DOHH2 (cell line): ENCODE data around the gene LY6G5B.

ENCODE experiments used
- H3F3A ChIP-seq: fragments of 200-600 bp; sonication (generic), shearing (Covaris generic); 2 replicates; pipeline ENCODE4 v1.6.0; 2016; ENCODE audit warnings: antibody characterized with exemption, mild to moderate bottlenecking; ENCODE audit not compliant: control insufficient read depth, insufficient read depth
- H3K27ac ChIP-seq: fragments of 200-600 bp; sonication (generic); 2 replicates; pipeline ENCODE4 v1.5.1; 2014; ENCODE audit warnings: low read depth, mild to moderate bottlenecking, low read length, moderate library complexity
- H3K27me3 ChIP-seq: fragments of 200-600 bp; sonication (generic); 2 replicates; pipeline ENCODE4 v1.6.1; 2014; ENCODE audit warnings: mild to moderate bottlenecking, low read length, mixed read lengths; ENCODE audit not compliant: control insufficient read depth
- H3K36me3 ChIP-seq: fragments of 200-600 bp; sonication (generic); 2 replicates; pipeline ENCODE4 v1.6.1; 2014; ENCODE audit warnings: mild to moderate bottlenecking, low read length, moderate library complexity, mixed read lengths; ENCODE audit not compliant: control insufficient read depth
- H3K4me1 ChIP-seq: fragments of 200-600 bp; sonication (generic); 2 replicates; pipeline ENCODE4 v1.6.1; 2014; ENCODE audit warnings: mild to moderate bottlenecking, low read length, mixed read lengths; ENCODE audit not compliant: control insufficient read depth
- H3K4me2 ChIP-seq: fragments of 200-600 bp; sonication (generic); 2 replicates; pipeline ENCODE4 v1.6.0; 2014; ENCODE audit warnings: mild to moderate bottlenecking, low read length, moderate library complexity
- H3K4me3 ChIP-seq: fragments of 200-600 bp; sonication (generic); 2 replicates; pipeline ENCODE4 v1.5.1; 2014; ENCODE audit warnings: mild to moderate bottlenecking, low read length, mixed read lengths
- H3K79me2 ChIP-seq: fragments of 200-600 bp; sonication (generic); 2 replicates; pipeline ENCODE4 v1.6.1; 2014; ENCODE audit warnings: mild to moderate bottlenecking, low read length, mixed read lengths; ENCODE audit not compliant: control insufficient read depth
- H3K9me2 ChIP-seq: fragments of 200-600 bp; sonication (generic); replicated peaks from 2 replicates; pipeline ENCODE4 v1.6.1; 2014; ENCODE audit warnings: mild to moderate bottlenecking, low read length, mixed read lengths; ENCODE audit not compliant: control insufficient read depth
- H3K9me3 ChIP-seq: fragments of 200-600 bp; sonication (generic); 2 replicates; pipeline ENCODE4 v1.6.1; 2014; ENCODE audit warnings: antibody characterized with exemption, low read length, mixed read lengths; ENCODE audit not compliant: control insufficient read depth, insufficient read depth
- H4K20me1 ChIP-seq: fragments of 200-600 bp; sonication (generic); 2 replicates; pipeline ENCODE4 v1.6.0; 2014; ENCODE audit warnings: low read depth, mild to moderate bottlenecking, antibody characterized with exemption, low read length, moderate library complexity; ENCODE audit not compliant: control insufficient read depth, insufficient read depth
- EZH2phosphoT487 ChIP-seq: fragments of 200-600 bp; sonication (generic); IDR thresholded peaks from 2 replicates; pipeline ENCODE4 v1.6.1; 2017; ENCODE audit warnings: borderline replicate concordance, mild to moderate bottlenecking, antibody characterized with exemption, low read length, moderate library complexity, mixed read lengths
- TF ChIP-seq, protein P1 (sequence below): fragments of 200-600 bp; sonication (generic); IDR thresholded peaks from one replicate; pipeline ENCODE4 v1.5.1; 2014; ENCODE audit warnings: antibody characterized with exemption, mild to moderate bottlenecking, low read depth, low read length; ENCODE audit not compliant: poor library complexity, severe bottlenecking

LY6G5B gene

DNA sequence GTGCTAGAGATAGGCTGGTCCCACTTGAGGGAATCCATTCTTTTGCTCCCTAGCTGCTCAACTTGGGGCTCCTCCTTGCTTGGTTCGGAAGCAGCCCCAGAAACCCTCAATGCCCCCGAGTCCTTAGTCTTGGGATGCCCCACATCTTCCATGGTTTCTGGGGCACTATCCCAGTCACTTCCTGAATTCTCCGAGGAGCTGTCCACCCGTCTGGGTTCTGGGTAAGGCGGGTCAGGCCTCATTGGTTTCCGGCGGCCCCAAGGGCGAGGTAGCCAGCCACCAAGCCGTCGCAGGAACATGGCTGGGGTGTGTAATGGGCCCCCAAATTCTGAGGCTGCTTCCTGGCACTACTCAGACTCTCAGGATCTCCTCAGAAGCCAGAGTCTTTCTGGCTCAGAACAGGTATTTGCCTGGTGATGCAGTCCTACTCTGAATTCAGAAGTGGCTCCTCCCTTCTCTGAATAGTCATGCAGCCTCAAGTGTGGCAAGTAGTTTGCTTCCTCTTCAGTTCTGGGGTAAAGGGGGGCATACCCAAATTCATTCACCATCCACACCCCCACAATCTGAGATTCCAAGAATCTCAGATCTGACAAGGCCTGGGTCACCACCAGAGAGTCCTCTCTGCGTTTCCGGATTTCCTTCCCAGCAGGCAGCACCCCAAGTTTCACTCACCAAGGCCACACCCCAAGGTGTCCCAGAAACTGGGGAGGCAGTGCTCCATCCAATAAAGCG is 10.0 kb upstream of the LY6G5B start:
- TF ChIP-seq EZH2phosphoT487, result no peak
- Histone ChIP-seq H3K9me2 (no peaks in the 10 kb centered on the region), H3K79me2 (peaks cover 64% of the 10 kb centered on the region), H3K27me3 (no peaks in the 10 kb centered on the region), H3K36me3 (peaks cover 60% of the 10 kb centered on the region), H3K4me2 (peak overlapping the region; percentile 92), H3K9me3 (no peaks in the 10 kb centered on the region), H3F3A (peaks cover 14% of the 10 kb centered on the region), H3K4me3 (peak overlapping the region; percentile 95), H3K27ac (peak overlapping the region; percentile 57), H4K20me1 (no peaks in the 10 kb centered on the region), H3K4me1 (peaks cover 57% of the 10 kb centered on the region)

DNA sequence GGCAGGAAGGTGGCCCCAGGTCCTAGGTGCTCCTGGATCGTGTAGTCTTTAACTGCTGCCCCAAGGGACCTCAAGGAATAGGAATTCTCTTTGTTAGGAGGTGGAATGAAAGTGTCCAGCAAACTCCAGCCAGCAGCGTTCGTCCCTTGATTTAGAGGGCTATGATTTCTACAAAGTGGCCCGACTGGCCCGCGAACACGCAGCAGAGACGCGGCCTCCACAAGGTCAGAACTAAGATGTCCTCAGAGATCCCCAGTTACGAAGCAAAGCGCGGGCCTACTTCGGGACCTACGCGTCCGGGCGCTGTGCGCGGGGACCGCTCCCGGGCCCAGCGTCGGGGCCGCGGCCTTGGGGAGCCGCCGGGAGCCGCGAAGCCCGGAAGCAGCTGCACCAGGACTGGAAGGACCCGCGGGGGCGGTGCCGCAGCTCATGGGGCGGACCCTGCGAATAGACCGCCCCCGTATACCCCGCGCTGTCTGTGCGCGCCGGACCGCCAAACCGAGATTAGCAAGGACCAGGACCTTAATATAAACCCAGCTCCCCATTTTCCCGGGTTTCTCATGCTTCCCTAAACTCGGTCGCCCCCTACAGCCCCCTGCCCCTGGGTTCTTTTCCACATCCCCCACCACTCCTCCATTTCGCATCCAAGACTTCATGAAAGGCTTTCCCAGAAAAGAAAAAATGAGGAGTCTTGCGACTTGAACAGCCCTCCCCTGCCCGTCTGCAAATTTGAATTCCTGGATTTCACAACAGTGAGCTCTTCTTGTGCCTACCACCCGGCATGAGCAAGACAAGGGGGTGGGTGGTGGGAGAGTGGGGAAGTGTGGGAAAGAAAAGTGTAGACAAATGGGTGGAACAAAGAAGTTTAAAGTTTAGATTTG is 9.2 kb upstream of the LY6G5B start, which contains the start of gene C6orf47:
C6orf47 (minus strand) TSS at position 398 of the 881 bp plus-strand sequence. CDS start 831 bp downstream, outside the sequence.
- Histone ChIP-seq H3K27me3 (no peaks in the 10 kb centered on the region), H3K79me2 (peaks cover 64% of the 10 kb centered on the region), H3K9me2 (no peaks in the 10 kb centered on the region)

GRCh38 chr6:31661262-31662123 is 8.3 kb upstream of the LY6G5B start:
- TF ChIP-seq EZH2phosphoT487, result no peak
- TF ChIP-seq, protein P1, sequence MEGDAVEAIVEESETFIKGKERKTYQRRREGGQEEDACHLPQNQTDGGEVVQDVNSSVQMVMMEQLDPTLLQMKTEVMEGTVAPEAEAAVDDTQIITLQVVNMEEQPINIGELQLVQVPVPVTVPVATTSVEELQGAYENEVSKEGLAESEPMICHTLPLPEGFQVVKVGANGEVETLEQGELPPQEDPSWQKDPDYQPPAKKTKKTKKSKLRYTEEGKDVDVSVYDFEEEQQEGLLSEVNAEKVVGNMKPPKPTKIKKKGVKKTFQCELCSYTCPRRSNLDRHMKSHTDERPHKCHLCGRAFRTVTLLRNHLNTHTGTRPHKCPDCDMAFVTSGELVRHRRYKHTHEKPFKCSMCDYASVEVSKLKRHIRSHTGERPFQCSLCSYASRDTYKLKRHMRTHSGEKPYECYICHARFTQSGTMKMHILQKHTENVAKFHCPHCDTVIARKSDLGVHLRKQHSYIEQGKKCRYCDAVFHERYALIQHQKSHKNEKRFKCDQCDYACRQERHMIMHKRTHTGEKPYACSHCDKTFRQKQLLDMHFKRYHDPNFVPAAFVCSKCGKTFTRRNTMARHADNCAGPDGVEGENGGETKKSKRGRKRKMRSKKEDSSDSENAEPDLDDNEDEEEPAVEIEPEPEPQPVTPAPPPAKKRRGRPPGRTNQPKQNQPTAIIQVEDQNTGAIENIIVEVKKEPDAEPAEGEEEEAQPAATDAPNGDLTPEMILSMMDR, result peak; percentile 11
- H3K36me3 ChIP-seq, result peaks cover 60% of the 10 kb centered on the region
- H3K4me3 ChIP-seq, result peak overlapping the region; percentile 95
- peak overlapping the region; percentile 57 for H3K27ac ChIP-seq
- H3K27me3 ChIP-seq, result no peaks in the 10 kb centered on the region
- peaks cover 15% of the 10 kb centered on the region for H3F3A ChIP-seq
- peaks cover 57% of the 10 kb centered on the region for H3K4me1 ChIP-seq
- peaks cover 71% of the 10 kb centered on the region for H3K79me2 ChIP-seq
- H4K20me1 ChIP-seq, result no peaks in the 10 kb centered on the region
- H3K9me3 ChIP-seq, result no peaks in the 10 kb centered on the region
- H3K9me2 ChIP-seq, result no peaks in the 10 kb centered on the region
- H3K4me2 ChIP-seq, result peak overlapping the region; percentile 92

More for the DNA sequence above, 9.2 kb upstream of the LY6G5B start, which contains the start of gene C6orf47:
- Histone ChIP-seq H3K4me2 (peak within 1 kb of the TSS; percentile 92), H3K27ac (peak within 1 kb of the TSS; percentile 57), H3F3A (peaks cover 15% of the 10 kb centered on the region), H3K4me3 (peak within 1 kb of the TSS; percentile 95), H3K9me3 (no peaks in the 10 kb centered on the region), H3K4me1 (peaks cover 57% of the 10 kb centered on the region), H4K20me1 (no peaks in the 10 kb centered on the region), H3K36me3 (peaks cover 60% of the 10 kb centered on the region)
- no peak for TF ChIP-seq EZH2phosphoT487
- TF ChIP-seq, protein P1, result no peak
